ENCODE data around the gene KAT6B. TPM values are rescaled to one million over a fixed set of nuclear protein-coding genes. Genes with fewer than 3 reads are reported as not detected.

Gene KAT6B
- total and polyA plus RNA-seq, 2 of the 8 experiments (the other 6 are each of a cell fraction or from before 2014, with no cell fraction given) = 7.3 to 30.8 TPM

DNA sequence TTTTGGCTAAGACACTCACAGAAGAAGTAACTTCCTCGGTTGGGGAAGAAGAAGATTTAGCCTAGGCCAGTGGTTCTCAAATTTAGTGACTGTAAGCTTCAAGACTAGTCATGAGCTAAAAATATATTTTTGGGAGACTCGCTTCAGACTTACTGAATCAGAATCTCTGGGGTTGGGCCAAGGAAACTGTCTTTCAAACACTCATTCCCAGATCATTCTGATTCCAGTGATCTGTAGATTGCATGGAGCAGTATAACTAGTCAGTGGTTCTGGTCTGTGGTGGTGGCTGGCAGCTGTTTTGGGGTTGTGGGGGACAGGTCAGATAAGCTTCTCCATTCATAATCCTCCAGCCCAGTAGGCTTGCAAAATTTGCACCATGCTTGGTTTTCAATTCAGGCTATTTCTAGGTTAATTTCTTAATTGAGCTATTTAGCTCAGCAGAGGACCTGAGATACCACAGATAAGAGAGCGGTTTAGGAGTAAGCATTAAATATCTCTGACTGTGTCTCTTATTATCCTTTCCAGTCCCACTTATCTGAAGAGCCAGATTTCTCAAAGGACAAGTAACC, 3.8 kb upstream of the KAT6B start:
- Histone ChIP-seq H2BK120ac (replicated peaks; ENCODE audit: low read depth, low read length) (no peak overlapping the region), H3K27ac (ENCODE audit: low read depth, low read length) (no peak overlapping the region), H2BK5ac (ENCODE audit: low read depth, low read length) (no peak overlapping the region), H3K79me2 (ENCODE audit: control insufficient read depth in 1 of 2, insufficient read depth in 2 of 2, low read length in 2 of 2) (peaks cover under 1 to 7% of the 10 kb centered on the region in 2 experiments; a peak in 3 of 4 replicates), H4K8ac (ENCODE audit: extremely low read depth, insufficient read depth, low read length) (no peak overlapping the region), H3K9me3 (ENCODE audit: insufficient read depth in 2 of 2, low read depth in 1 of 2, low read length in 1 of 2) (no peaks in the 10 kb centered on the region), H3K14ac (ENCODE audit: insufficient read length) (no peak overlapping the region), H3K4me3 (ENCODE audit: extremely low read depth in 1 of 4, insufficient read depth in 2 of 4, low read depth in 3 of 4, low read length in 4 of 4) (no peak overlapping the region), H3K4me2 (ENCODE audit: insufficient read depth in 1 of 2, low read depth in 2 of 2, low read length in 2 of 2) (no peak overlapping the region), H4K91ac (replicated peaks; ENCODE audit: insufficient read length, low read length) (no peak overlapping the region), H3K9ac (replicated peaks in 1 of 4; ENCODE audit: extremely low read depth in 1 of 4, low read depth in 3 of 4, low read length in 3 of 4) (no peak overlapping the region), H4K5ac (ENCODE audit: insufficient read length, low read depth, low read length) (no peak overlapping the region), H3K18ac (ENCODE audit: extremely low read depth, low read length) (no peak overlapping the region), H2BK20ac (ENCODE audit: low read length) (no peak overlapping the region), H3K4ac (replicated peaks; ENCODE audit: insufficient read length, low read depth, low read length) (no peak overlapping the region), H3K36me3 (ENCODE audit: control insufficient read depth in 2 of 4, insufficient read depth in 4 of 4, low read length in 3 of 4) (no peaks in the 10 kb centered on the region), H4K20me1 (replicated peaks in 1 of 2; ENCODE audit: control insufficient read depth in 1 of 2, insufficient read depth in 2 of 2, low read length in 2 of 2) (no peaks in the 10 kb centered on the region), H2AK5ac (ENCODE audit: low read depth, low read length) (no peak overlapping the region), H2BK15ac (ENCODE audit: low read length) (no peak overlapping the region), H3K56ac (replicated peaks; ENCODE audit: insufficient read length, low read depth, low read length) (no peak overlapping the region), H3K23ac (ENCODE audit: insufficient read length) (no peak overlapping the region), H3K79me1 (ENCODE audit: low read depth, low read length) (peaks cover 2% of the 10 kb centered on the region), H3K23me2 (ENCODE audit: low read depth, low read length) (peaks cover 14% of the 10 kb centered on the region), H3K27me3 (replicated peaks in 1 of 4; ENCODE audit: control insufficient read depth in 3 of 4, extremely low read depth in 1 of 4, insufficient read depth in 3 of 4, low read length in 3 of 4) (no peaks in the 10 kb centered on the region), H3K4me1 (replicated peaks in 1 of 4; ENCODE audit: control insufficient read depth in 3 of 4, insufficient read depth in 4 of 4, low read length in 3 of 4) (peaks cover 3 to 8% (median 5%) of the 10 kb centered on the region in 4 experiments; a peak in 6 of 7 replicates), H2AFZ (ENCODE audit: low read length) (no peak overlapping the region), H2BK12ac (ENCODE audit: low read depth, low read length) (no peak overlapping the region)
- FAIRE-seq (no peak), DNase-seq (ENCODE audit: low read depth in 1 of 2, low spot score in 2 of 2) (no peak)
- POLR2A ChIA-PET (ENCODE audit: partially characterized antibody) = no interaction called here
- CTCF ChIA-PET (ENCODE audit: partially characterized antibody) = no interaction called here
- WGBS, 2 experiments (ENCODE audit: extremely low coverage in 1 of 2, insufficient coverage in 1 of 2, insufficient read length in 1 of 2, insufficient replicate concordance in 2 of 2, low coverage in 1 of 2, low lambda C conversion rate in 2 of 2, missing lambda C conversion rate in 1 of 2) = 80% methylated on average over 3 of the region's 3 CpGs; no CpG with 5 or more reads in 1 of the 2 experiments
- TF ChIP-seq TAF7 (optimal IDR thresholded peaks at IDR 0.05; ENCODE audit: borderline replicate concordance, low read depth, low read length) (no peak), SP1 (IDR thresholded peaks at IDR 0.05; ENCODE audit: low read depth, low read length) (no peak), BCL11A (IDR thresholded peaks at IDR 0.05; ENCODE audit: low read depth in 2 of 2, low read length in 2 of 2) (no peak), CREB1 (IDR thresholded peaks at IDR 0.05) (no peak), EGR1 (IDR thresholded peaks at IDR 0.05; ENCODE audit: borderline replicate concordance, low read depth, low read length) (no peak), YY1 (IDR thresholded peaks at IDR 0.05; ENCODE audit: low read depth, low read length) (no peak)

Data from H1 (cell line).